ENCODE results near the gene SSTR5.

- TF ChIP-seq, protein P1, sequence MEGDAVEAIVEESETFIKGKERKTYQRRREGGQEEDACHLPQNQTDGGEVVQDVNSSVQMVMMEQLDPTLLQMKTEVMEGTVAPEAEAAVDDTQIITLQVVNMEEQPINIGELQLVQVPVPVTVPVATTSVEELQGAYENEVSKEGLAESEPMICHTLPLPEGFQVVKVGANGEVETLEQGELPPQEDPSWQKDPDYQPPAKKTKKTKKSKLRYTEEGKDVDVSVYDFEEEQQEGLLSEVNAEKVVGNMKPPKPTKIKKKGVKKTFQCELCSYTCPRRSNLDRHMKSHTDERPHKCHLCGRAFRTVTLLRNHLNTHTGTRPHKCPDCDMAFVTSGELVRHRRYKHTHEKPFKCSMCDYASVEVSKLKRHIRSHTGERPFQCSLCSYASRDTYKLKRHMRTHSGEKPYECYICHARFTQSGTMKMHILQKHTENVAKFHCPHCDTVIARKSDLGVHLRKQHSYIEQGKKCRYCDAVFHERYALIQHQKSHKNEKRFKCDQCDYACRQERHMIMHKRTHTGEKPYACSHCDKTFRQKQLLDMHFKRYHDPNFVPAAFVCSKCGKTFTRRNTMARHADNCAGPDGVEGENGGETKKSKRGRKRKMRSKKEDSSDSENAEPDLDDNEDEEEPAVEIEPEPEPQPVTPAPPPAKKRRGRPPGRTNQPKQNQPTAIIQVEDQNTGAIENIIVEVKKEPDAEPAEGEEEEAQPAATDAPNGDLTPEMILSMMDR (conservative IDR thresholded peaks at IDR 0.05; ENCODE audit: low read depth, low read length): no peak
- TF ChIP-seq POLR2A (IDR thresholded peaks at IDR 0.05; ENCODE audit: low read depth, low read length): no peak
- TF ChIP-seq MAFK (IDR thresholded peaks at IDR 0.05; ENCODE audit: low read depth, low read length): no peak
- no peak for TF ChIP-seq MAZ (IDR thresholded peaks at IDR 0.05; ENCODE audit: borderline replicate concordance, low read depth, low read length)
- TF ChIP-seq USF2 (IDR thresholded peaks at IDR 0.05; ENCODE audit: low read depth, low read length): no peak
- no peak for TF ChIP-seq RFX5 (IDR thresholded peaks at IDR 0.05; ENCODE audit: low read depth, low read length)
- TF ChIP-seq RCOR1 (IDR thresholded peaks at IDR 0.05; ENCODE audit: insufficient replicate concordance, low read length): no peak
- no peak for TF ChIP-seq CHD1 (IDR thresholded peaks at IDR 0.05; ENCODE audit: low read depth, low read length)
- TF ChIP-seq RAD21 (IDR thresholded peaks at IDR 0.05; ENCODE audit: low read length): no peak
- TF ChIP-seq NFE2L2 (IDR thresholded peaks at IDR 0.05; ENCODE audit: low read depth, low read length): no peak
- TF ChIP-seq SMC3 (IDR thresholded peaks at IDR 0.05; ENCODE audit: low read depth, low read length): no peak
- no peak for TF ChIP-seq CEBPB (IDR thresholded peaks at IDR 0.05; ENCODE audit: low read depth, low read length)
- no peak for TF ChIP-seq ELK1 (IDR thresholded peaks at IDR 0.05; ENCODE audit: borderline replicate concordance, low read depth, low read length)
Measured at GRCh38 chr16:1024138-1024537, 48.4 kb upstream of the SSTR5 start.

All from IMR-90 (cell line).